ENCODE results near the gene MAML3.
"Not testable (repeated sequence)": the region's sequence is repeated elsewhere in the genome, so short reads cannot be mapped to it uniquely, and the experiment has no call there.

The MAML3 gene

DNA sequence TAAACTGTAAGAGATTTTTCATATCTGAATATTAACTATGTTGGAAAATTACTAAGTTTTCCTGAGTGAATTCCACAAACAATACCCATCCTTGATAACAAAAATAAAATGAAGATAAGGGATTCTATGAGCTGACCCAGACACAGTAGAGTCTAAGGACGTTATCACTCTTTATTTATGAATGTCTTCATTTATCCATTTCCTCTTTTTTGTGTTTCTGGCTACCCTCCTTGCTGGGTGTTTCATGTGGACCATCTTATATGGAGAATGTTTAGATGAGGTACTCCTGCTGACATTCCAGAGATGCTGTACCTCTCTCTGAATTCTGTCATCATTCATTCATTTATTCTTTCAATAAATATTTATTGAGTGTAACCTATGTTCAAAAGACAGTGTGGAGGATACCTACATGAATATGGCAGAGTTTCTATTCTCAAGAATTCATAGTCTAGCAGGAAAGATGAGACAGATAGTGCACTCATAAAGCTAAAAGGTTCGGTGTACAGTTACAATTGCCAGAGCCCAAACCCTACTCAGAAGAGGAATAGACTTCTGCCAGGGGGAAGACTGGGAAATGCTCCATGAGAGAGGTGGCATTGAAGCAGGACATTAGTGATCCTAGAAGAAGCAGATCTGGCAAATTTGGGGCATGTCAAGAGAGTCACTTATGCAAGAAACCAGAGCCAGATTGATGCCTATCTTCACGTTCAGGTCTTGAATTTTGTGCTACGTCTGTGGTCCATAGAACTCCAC is 195.8 kb downstream of the MAML3 start:
- no peak for DNase-seq

DNA sequence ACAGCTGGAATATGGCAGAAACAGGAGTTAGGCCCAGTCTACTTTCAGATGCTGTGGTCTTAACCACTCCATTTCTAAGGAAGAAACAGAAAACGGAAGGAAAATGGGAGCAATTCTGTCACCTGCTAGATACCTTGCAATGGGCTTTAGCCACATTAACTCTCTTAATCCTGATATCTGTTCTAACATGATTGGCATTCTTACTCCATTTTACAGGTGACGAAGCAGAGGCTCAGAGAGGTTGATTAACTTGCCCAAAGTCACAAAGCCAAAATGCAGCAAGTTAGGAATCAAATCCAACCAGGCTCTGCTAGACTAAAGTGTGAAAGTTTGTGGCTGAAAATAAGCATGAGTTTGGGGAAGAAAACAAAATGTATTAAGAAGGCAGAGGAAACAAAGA is 196.9 kb downstream of the MAML3 start:
- no peak for DNase-seq

DNA sequence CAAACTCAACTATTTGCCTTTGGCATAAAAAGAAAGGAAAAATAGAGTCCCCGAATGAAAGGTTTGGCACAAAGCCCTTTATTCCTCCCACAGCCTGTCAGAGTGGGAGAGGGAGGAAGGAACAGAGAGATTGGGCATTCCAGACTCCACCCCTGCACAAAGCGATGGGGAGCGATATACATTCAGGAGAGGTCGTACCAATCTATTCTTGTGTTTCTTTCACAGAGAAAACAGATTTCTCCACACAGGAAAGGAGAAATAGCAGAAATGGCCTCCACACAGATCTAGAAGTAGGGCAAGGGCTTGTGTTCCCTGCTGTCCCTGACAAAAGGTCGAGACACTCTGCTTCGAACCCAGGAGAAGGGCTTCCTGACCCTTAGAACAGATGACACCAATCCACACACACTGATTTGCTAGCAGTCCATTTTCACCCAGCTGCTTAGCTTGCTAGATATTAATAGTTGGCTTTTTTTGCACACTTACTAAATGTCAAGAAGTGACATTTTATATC is 197.4 kb downstream of the MAML3 start:
- no peak for DNase-seq

DNA sequence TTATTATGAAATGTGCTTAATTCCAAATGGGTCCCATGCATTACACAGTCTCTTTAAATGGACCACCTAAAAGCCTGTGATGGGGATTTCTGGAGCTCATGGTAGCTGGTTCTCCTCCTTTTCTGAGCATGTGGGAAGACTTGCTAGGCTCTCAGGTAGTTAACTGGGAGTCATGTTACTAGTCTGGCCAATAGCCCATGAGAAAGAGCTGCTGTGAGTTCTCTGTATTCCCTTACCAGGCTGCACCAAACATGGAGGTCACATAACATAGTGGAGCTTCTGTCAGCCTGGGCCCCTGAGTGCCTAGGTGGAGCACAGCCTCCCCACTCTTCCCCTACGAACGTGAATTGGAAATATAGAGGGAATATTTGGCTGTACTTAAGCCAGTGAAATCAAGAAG is 198.4 kb downstream of the MAML3 start:
- DNase-seq, result no peak

DNA sequence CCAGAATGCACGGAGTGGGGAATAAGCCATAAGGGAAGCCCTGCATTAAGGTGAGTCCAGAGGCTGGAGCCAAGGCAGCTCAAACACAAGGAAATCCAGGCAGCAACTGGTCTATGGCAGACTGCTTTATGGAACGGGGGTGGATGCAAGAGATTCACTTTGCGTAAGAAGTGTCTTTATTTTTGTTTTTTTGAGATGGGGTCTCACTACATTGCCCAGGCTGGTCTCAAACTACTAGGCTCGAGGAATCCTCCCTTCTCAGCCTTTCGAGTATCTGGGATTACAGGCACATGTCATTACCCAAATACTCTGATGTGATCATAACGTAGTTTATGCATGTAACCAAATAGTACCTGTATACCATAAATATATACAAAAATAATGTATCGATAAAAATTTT is 199.5 kb downstream of the MAML3 start:
- no peak for DNase-seq

DNA sequence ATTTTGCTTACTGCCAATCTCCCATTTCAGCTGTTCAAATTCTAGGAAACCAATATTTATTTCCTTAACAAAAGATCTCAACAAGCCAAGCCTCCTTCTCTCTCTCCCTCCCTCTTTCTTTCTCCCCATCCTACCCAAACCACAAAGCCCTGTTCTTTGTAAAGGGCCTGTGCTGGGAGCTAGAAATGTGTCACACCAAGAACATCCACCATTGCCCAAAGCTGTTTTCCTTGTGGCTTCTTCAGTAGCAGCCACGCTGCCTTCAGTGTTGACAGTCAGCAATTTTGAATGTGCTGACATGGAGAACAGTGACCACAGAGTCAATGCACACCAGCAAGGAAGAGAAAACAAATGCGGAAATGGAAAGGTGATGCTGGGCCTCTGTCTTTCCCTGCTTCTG is 203.0 kb downstream of the MAML3 start:
- no peak for DNase-seq

DNA sequence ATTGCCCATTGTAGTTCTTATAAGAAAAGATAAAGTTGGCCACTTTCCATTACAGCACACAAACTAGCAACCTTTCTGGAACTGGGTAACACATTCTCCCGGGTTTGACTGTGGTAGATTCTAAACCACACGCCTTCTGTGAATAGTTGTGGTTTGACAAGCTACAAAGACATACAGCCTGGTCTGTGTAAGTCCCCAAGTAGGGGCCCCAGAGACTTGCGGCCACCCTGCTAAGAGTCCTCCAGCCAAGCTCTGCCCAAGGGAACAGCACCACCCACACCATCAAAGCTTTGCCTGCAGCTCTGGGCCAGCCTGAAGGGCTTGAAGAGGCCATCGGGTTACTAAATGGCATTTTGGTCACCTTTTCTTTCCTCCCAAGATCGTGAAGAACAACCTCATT is 203.4 kb downstream of the MAML3 start:
- DNase-seq, result no peak

DNA sequence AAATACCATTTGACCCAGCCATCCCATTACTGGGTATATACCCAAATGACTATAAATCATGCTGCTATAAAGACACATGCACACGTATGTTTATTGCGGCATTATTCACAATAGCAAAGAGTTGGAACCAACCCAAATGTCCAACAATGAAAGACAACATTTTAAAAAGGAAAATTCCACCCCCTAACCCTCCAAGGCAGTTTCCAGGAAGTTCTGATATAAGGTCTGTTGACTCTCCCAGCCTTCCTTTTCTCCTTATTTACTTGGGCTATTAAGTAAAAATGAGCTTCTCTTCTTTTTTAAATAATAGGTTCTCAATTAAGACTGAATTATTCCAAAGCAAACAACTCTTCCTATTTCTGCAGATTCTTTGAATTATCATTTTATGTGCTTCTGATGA is 209.1 kb downstream of the MAML3 start:
- not testable (repeated sequence) for DNase-seq

DNA sequence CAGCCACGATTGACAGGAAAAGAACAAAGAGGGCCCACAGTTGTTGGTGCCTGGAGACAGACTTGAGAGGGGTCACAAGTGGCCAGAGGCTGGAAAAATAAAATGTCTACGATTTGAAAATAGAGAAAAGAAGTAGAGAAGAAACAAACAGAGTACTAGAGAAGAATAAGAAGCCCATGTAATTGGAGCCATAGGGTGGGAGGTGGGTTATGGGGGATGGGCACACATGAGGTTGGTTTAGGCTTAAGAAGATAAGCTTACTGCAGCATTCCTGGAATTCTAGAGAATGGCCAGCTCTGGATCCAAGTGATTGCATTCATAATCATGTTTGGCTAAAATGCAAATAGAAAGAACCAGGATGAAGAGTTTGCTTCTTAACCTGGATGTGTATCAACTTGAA is 210.7 kb downstream of the MAML3 start:
- DNase-seq, result no peak

DNA sequence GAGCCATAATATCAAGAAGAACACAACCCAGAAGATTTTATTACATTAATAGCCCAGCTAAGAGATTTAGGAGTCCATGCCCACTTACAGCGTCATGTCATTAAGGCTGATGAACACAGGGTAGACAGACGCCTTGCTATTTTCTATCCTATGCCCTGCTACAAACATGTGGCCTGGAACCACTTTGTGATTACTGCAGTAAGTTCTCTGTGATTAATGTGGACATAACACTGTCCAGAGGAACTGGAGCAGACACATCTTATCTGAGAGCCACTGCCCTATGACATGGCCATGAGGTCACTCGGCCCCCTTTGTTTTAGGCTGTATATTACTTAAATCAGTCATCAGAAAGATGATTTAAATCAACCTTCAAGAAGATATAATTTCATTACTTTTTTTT is 211.7 kb downstream of the MAML3 start:
- DNase-seq, result no peak

DNA sequence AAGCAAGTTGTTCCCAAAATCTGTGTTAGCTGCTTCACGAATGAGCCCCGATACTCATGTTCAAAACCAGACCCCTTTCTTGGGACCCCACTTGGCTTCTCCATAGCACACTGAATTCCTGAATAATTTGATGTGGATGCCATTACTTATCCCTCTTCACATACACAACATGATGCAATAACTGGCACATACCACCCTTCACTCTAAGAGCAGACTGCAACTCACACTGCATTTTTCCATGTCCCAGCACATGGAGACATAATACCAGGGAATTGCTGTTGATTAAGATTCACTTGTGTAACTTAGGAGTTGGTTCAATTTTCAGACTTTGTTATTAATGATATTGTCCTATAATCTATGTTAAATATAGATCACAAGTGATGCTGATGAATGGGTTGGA is 213.4 kb downstream of the MAML3 start:
- no peak for DNase-seq

DNA sequence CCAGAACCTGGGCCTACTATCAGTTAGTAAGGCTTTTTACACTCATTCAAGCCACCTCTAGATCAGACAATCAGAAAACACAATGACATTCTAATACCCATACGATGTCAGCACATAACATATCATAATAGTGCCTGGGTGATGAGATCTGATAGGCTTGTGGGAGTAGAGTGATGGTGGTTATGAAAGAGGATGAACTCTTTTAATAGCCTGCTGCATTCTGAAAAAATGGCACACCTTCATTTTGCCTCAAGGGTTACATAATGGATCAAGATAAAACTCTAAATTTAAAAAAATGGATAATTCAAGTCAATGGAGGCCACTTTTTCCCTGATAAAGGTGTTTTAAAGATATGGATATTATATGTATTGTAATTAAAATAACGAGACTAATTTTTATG is 215.6 kb downstream of the MAML3 start:
- DNase-seq, result no peak

DNA sequence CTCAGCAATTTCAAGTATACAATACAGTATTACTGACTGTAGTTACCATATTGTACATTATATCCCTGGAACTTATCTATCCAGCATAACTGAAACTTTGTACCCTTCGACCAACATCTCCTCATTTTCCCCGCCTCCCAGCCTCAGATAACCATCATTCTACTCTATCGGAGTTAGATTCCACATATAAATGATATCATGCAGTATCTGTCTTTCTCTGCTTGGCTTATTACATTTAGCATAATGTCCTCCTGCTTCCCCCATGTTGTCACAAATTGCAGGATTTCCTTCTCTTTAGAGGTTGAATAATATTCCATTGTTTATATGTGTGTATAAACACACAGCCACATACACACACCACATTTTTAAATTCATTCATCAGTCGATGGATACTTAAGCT is 218.1 kb downstream of the MAML3 start:
- no peak for DNase-seq

DNA sequence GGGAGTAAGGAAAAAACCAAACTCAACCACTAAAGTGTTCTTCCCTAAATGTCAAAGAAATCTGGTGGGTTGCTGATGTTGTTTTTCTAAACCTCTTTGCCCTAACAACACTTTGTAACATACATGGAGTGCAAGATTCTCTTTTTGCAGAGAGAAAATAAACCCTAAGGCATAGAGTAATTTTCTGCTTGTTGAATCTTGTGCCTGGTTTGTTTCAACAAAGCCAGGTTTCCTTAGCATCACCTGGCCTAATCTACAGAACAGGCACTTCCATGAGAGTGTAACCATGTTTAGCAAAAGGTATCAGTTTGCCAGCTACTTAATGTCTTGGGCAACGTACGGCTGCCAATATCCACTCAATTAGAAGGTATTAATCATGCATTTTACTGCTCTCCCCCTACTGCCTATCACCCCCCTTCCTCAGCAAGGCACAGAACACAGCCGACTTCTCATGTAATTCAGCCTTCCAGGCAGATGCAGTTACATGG is 219.2 kb downstream of the MAML3 start:
- no peak for DNase-seq

DNA sequence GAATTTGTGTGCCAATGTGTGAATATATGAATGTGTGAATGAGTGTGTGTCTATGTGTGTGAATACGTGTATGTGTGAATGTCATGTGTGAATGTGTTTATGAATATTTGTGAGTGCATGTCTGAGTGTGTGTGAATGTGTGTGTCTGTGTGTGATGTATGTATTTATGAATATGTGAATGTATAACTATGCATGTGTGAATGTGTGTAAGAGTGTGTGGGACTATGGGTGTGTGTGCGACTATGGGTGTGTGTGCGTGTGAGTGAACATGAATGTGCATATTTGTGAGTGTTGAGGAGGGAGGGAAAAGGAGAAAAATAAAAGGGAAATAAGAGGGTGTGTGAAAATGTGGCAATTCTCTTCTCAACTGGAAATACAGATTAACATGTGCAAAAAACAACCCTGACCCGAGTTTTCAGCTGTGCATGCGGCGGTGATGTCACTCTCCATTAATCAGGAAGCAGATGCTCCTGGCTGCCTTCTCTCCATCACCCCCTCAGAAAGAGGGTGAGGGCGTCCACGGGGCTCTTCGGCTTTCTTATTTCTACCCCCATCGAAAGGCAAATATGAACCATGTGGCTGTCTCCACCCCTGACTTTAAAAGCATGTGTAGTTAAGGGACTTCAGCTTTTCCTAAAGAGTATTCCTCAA is 219.8 kb downstream of the MAML3 start:
- peak in 1 of 2 donors; percentile 8 for DNase-seq

DNA sequence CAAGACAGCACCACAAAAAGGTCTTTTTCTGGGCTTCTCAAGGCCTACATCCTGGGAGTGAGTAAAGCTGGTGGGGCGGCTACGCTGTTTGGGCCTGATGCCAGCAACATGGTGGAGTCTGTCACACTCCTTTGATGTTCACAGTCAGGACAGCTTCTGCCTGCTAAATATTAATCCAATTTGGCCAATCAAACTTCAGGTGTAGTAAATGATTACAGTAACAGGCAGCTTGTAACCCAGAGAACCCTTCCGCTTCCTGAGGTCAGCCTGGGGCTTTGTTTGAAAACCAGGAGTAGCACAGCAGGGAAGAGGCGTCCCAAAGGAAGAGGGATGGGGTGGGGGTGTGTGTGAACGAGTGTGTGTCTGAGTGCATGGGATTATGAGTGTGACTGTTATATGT is 220.4 kb downstream of the MAML3 start:
- DNase-seq, result no peak

DNA sequence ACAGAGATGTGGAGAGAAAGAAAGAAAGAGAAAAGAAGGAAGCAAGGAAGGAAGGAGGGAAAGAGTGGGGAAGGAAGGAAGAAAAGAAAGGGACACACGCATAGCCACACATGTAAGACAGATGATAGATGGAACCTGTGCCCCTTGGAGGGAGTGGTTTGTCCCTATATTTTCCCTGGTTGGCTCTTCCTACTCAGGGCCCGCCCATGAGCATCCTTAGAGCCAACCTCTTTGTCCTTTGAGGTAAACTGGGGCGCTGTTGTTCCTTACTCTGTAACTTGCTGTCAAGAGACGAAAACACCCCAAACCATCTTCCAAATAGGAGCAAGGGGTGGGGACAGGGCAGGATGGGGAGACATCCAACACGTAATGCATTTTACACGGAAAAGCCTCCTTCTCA is 220.9 kb downstream of the MAML3 start:
- no peak for DNase-seq

DNA sequence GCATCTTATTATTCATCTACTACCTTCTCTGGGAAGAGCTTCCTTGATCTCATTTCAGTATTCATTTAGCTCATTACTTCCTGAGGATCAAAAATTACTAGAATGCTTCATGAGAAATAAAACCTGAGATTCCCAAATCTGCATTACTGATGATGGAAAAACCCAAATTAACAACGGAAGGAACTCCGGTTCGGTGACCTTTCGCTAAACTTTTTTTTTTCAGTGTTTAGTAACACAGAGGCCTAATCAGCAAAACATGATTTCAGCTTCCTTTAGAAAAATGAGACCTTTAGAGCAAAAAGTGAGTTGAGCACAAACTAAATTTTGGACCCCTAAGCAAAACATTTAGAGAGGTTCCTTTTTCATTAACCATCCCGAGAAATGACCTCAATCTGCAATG is 229.2 kb downstream of the MAML3 start:
- DNase-seq, result no peak

DNA sequence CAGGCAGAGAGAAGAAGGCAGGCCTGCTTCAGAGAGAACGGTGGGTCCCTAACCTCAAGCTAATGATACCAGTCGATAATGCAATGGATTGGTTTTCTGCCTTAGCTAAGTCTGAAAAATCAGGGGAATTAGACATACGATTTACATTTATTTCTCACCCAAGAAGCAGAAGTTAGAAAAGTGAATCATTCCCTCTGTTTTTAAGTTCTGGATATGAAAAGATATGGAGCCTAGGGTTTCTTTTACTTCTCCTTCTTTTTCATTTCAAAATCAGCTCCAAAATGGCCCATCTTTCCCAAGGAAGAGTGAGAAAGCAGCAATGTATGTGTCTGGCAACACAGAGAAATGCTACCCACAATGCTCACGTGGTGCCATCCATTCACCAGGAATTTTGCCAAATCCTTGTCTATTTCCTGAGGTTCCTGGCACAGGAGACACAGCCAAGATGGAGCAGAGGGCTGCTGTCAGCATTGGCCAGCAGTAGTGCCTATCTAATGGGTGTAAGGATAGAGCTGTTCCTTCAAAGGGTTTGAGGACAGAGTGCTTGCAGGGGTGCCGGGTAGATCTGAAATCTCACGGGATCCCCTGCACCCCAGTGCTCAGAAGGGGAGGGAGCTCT is 231.5 kb downstream of the MAML3 start:
- DNase-seq, result no peak

DNA sequence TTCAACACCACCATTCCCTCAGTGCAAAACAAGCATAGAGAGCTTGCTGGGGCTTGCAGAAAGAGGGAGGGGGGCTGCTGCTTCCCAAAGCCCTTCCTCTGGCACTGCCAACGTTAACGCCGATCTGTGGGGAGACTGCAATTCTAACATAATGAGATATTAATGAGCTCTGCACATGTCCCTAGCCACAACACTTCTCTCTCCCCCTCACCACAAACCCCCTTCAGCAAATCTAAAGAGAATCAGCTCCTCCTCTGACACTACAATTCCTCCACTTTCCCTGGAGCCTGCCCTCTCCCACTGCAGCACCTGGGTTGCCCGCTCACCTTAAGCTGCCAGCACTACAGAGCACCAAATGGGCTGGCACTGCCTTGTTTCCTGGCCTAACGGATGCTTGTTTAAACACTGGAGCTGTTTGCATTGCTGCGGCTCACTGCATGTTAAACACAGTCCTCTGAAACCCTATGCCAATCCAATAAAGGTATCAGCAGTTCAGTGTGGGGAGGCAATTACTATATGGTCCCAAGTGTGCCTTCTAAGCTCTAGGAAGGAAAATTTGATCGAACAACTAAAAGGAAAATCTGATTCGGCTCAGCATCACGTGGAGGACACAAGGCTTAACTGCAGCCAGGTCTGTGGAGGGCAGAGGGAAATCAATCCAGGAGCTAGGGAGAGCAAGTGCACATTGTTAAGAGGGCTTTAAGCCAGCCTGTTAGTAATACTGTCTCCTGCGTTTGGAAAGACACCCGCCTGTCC is 232.4 kb downstream of the MAML3 start:
- no peak for DNase-seq

DNA sequence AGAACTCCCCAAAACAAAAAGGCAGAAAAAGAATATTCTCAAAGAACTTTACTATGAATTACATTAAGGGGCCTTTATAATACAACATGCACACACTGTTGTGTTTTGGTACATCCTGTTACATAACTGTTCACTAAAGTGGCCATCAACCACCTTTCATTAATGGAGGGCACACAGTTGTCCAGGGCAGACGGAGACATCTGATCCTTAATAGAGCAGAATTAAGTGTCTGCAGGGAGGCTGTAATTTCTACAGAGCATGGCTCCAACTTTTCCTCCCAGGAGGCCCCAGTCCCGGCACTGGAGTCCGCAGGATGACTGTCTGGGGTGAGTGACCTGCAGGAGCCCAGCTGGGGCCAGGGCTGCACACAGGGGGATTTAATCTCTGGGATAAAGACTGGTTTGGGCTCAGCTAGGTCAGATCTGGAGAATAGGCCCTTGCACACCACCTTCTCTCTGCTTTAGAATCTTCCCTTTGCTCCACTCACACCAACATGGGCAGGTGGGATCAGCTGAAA is 233.4 kb downstream of the MAML3 start:
- no peak for DNase-seq

DNA sequence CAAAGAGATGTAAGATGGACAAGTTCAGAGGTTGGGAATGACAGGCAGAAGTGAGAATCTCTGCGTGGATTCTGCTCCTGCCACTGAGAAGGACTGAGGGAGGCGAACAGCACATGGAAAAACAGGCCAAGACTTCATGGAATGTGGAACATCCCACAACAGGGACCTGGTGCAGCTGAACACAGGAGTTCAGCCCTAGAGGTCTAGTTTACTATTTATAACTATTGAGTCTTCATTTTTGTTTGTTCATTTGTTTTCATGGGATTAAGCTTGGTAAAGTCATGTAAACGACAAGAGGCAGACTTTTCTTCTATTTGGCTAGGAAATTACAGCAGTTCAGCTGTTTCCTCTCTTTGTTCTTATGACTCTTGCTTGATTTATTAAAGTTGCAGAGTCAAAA is 234.5 kb downstream of the MAML3 start:
- DNase-seq, result peak in 1 of 2 donors; percentile 33

DNA sequence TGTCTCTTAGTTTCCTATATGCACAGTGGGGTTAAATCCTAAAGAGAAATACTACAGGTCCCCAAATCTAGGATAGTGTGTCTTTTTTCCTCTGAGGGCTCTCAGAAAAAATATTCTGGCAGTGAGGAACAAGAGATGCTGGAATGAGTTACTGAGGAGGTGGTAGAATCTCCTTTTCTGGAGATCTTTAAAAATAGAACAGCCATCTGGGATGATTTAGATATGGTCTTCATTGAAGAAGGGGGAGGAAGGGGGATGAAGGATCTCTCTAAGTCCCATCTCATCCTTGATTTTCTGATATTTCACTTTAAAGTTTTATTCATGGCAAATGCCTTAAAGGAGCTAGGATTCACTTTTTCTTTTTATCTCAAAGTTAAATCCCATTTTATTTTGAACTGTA is 235.0 kb downstream of the MAML3 start:
- DNase-seq, result no peak
